HepG2 (cell line): ENCODE results near the gene VTN. TPM values are rescaled to one million over a fixed set of nuclear protein-coding genes. Genes with fewer than 3 reads are reported as not detected.
A peak's percentile ranks its signal among the peaks of the same experiment; 100 is the strongest.

Experiments used
- ATAC-seq: fragments of 200-7000 bp; cut with Tn5 transposase; 3 replicates; pipeline ENCODE4 v1.9.1; 2020; ENCODE audit warnings: mild to moderate bottlenecking, moderate library complexity
- BruUV-seq: library from RNA; stranded (reverse); fragments of 400-500 nt; replicated peaks from 2 replicates; lab custom pipeline; 2021; lab: Mats Ljungman, UMichigan
- CTCF ChIA-PET: fragments of 300-600 bp; formaldehyde crosslinking; extraction: SDS; loops from one replicate; lab custom pipeline; 2021; ENCODE audit warnings: low total read pairs, inconsistent platforms, low intra/inter-chr PET ratio; lab: Yijun Ruan, JAX
- POLR2A ChIA-PET: fragments of 350-600 bp; sonication (Branson Sonifier 250); formaldehyde crosslinking; loops from one replicate; lab custom pipeline; 2020; ENCODE audit warnings: antibody characterized with exemption, inconsistent platforms; lab: Yijun Ruan, JAX
- DNase-seq: peaks from one replicate; pipeline ENCODE4 v3.0.0-alpha.2; 2015; ENCODE audit warnings: low spot score
- FAIRE-seq: peaks from 3 replicates; lab custom pipeline; 2011; peaks lifted over from hg19 to GRCh38; lab: Jason Lieb, UNC
- H2AFZ ChIP-seq: one replicate; pipeline ENCODE4 v1.6.1; 2011; ENCODE audit warnings: low read length, inconsistent platforms
- H3K27ac ChIP-seq: fragments of 300-600 bp; 3 replicates; pipeline ENCODE4 v1.8.0; 2011; ENCODE audit warnings: mixed run types, mild to moderate bottlenecking, mixed read lengths, low read length, inconsistent platforms; ENCODE audit not compliant: insufficient read depth; ENCODE audit errors: extremely low read length
- H3K27me3 ChIP-seq, 2 experiments: fragments of 200-600 bp in 1 of 2; 2 replicates in 1 of 2; 3 replicates in 1 of 2; pipeline versions ENCODE4 v1.6.0 to v1.8.0; 2011; ENCODE audit warnings: low read length in 2 of 2, mild to moderate bottlenecking in 2 of 2, moderate library complexity in 2 of 2, inconsistent platforms in 1 of 2; ENCODE audit not compliant: insufficient read depth in 2 of 2, control insufficient read depth in 1 of 2
- H3K36me3 ChIP-seq, 2 experiments: fragments of 200-600 bp in 1 of 2; replicated peaks in 1 of 2; 2 replicates in 1 of 2; 3 replicates in 1 of 2; pipeline versions ENCODE4 v1.5.1 to v1.8.0; 2011; ENCODE audit warnings: low read length in 2 of 2, inconsistent platforms in 1 of 2; ENCODE audit not compliant: insufficient read depth in 2 of 2, control insufficient read depth in 1 of 2
- H3K4me1 ChIP-seq: 2 replicates; pipeline ENCODE4 v1.5.1; 2012; ENCODE audit warnings: low read length, inconsistent platforms; ENCODE audit not compliant: insufficient read depth
- H3K4me2 ChIP-seq: 2 replicates; pipeline ENCODE4 v1.6.0; 2011; ENCODE audit warnings: low read depth, low read length, inconsistent platforms
- H3K4me3 ChIP-seq, 3 experiments: fragments of 200-600 bp in 1 of 3; sonication (generic), shearing (Covaris generic) in 1 of 3; replicated peaks in 1 of 3; 2 replicates each; pipeline ENCODE4 v1.5.1; 2011 to 2016; ENCODE audit warnings: low read length in 3 of 3, inconsistent platforms in 2 of 3, low read depth in 2 of 3, mild to moderate bottlenecking in 2 of 3, control low read depth in 1 of 3, mixed read lengths in 1 of 3; ENCODE audit not compliant: insufficient read depth in 1 of 3
- H3K79me2 ChIP-seq: one replicate; pipeline ENCODE4 v1.6.1; 2011; ENCODE audit warnings: low read length, inconsistent platforms; ENCODE audit not compliant: insufficient read depth
- H3K9ac ChIP-seq: 2 replicates; pipeline ENCODE4 v1.6.0; 2011; ENCODE audit warnings: mild to moderate bottlenecking, low read depth, low read length, inconsistent platforms; ENCODE audit not compliant: insufficient read depth
- H3K9me3 ChIP-seq: 2 replicates; pipeline ENCODE4 v1.5.1; 2012; ENCODE audit warnings: mild to moderate bottlenecking, low read length
- H4K20me1 ChIP-seq: 2 replicates; pipeline ENCODE4 v1.6.0; 2011; ENCODE audit warnings: inconsistent platforms, mild to moderate bottlenecking, low read length, moderate library complexity; ENCODE audit not compliant: insufficient read depth
- AGO1 ChIP-seq: fragments of 200-400 bp; formaldehyde crosslinking; IDR thresholded peaks from 2 replicates; pipeline ENCODE4 v1.6.1; 2017; ENCODE audit warnings: mild to moderate bottlenecking, low read depth, low read length, moderate library complexity; ENCODE audit not compliant: poor library complexity, severe bottlenecking
- RBM22 ChIP-seq: fragments of 200-400 bp; formaldehyde crosslinking; optimal IDR thresholded peaks from 2 replicates; pipeline ENCODE3; 2017; ENCODE audit warnings: mild to moderate bottlenecking, low read length, moderate library complexity
- ZFP36 ChIP-seq: fragments of 150-350 bp; IDR thresholded peaks from 2 replicates; pipeline ENCODE4 v1.6.1; 2018; ENCODE audit warnings: borderline replicate concordance, low read length, low read depth; ENCODE audit not compliant: partially characterized antibody
- ZNF530 ChIP-seq: sonication (generic); formaldehyde crosslinking; IDR thresholded peaks from 2 replicates; pipeline ENCODE4 v1.5.0; 2020; ENCODE audit warnings: low read depth, mild to moderate bottlenecking, missing genetic modification reagents
- ZUFSP ChIP-seq: sonication (generic); formaldehyde crosslinking; IDR thresholded peaks from 2 replicates; pipeline ENCODE4 v1.9.0; 2021; ENCODE audit warnings: missing genetic modification reagents, mild to moderate bottlenecking, borderline replicate concordance
- WGBS: methylation state at CpG from one replicate; pipeline ENCODE4 v1.1.6; 2017; ENCODE audit warnings: low lambda C conversion rate; 5-methylcytosine and 5-hydroxymethylcytosine counted together
- in situ Hi-C: cut with HindIII; loops from 2 replicates; pipeline ENCODE4 v1.10.0; 2017; ENCODE audit warnings: low pct_unique_long_range_greater_than_20kb; ENCODE audit not compliant: extremely low pct_ligation_motif_present
- intact Hi-C: fragments of 100-400 bp; cut with micrococcal nuclease; formaldehyde crosslinking; loops from one replicate; pipeline ENCODE4 v1.10.0; 2022; ENCODE audit not compliant: unreplicated experiment
- polyA plus RNA-seq, 8 experiments: library from polyadenylated mRNA; depleted of rRNA in 3 of 8; stranded (reverse) in 7 of 8; unstranded in 1 of 8; fragments of >200 nt; fragmentation: Illumina TruSeq in 4 of 8; extraction: Trizol in 4 of 8; gene quantifications; 2 replicates each; pipeline versions ENCODE4 v1.2.1 to v1.2.3, GENCODE V29; 2011 to 2016; ENCODE audit warnings: low read depth in 4 of 8, missing spikeins in 1 of 8, mixed read lengths in 1 of 8; ENCODE audit not compliant: insufficient read depth in 1 of 8
- total RNA-seq, 5 experiments: library from RNA; depleted of rRNA; stranded (reverse); fragments of >200 nt; fragmentation: Illumina TruSeq; extraction: Trizol; gene quantifications; 2 replicates each; pipeline ENCODE4 v1.2.3, GENCODE V29; 2016; ENCODE audit warnings: low read depth in 1 of 5
- TF ChIP-seq, protein P1 (sequence below): sonication (generic); formaldehyde crosslinking; IDR thresholded peaks from 2 replicates; pipeline ENCODE4 v1.4.0; 2020; ENCODE audit warnings: mild to moderate bottlenecking, missing genetic modification reagents

The VTN gene
- total and polyA plus RNA-seq, 2 of the 13 experiments (the other 11 are each of a cell fraction or from before 2014, with no cell fraction given), result 108 to 131 TPM

DNA sequence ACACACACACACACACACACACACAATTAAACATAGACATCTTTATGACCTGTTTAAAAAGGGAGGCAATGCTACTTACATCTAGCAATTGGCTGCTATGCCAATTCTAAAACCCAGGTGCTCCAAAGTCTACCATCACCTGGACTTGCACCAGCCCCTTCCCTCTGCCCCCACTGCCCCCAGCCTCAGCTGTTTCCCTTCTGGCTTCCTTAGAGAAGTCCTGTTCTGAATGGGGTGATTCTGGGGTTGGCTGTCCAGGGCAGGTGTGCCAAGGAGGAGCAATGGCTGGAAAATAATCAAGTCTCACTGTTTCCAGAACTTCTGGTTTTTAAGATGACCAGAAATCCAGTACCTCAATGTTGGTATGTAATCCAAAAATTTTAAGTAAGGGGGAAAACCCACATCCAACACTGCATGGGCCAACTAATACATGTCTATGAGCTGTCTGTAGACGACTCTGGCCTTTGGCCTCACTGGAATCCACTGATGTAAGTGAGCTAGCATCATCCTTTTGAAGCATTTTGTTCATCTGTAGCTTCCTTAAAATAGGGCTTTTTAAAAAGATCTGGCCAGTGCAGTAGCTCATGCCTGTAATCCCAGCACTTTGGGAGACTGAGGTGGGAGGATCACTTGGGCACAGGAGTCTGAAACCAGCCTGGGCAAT lies 36.9 kb downstream of the VTN start (continued):
- TF ChIP-seq ZUFSP, result no peak
- TF ChIP-seq, protein P1, sequence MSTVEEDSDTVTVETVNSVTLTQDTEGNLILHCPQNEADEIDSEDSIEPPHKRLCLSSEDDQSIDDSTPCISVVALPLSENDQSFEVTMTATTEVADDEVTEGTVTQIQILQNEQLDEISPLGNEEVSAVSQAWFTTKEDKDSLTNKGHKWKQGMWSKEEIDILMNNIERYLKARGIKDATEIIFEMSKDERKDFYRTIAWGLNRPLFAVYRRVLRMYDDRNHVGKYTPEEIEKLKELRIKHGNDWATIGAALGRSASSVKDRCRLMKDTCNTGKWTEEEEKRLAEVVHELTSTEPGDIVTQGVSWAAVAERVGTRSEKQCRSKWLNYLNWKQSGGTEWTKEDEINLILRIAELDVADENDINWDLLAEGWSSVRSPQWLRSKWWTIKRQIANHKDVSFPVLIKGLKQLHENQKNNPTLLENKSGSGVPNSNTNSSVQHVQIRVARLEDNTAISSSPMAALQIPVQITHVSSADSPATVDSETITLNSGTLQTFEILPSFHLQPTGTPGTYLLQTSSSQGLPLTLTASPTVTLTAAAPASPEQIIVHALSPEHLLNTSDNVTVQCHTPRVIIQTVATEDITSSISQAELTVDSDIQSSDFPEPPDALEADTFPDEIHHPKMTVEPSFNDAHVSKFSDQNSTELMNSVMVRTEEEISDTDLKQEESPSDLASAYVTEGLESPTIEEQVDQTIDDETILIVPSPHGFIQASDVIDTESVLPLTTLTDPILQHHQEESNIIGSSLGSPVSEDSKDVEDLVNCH (CRISPR knock-in tag), result no peak
- TF ChIP-seq ZNF530 (CRISPR knock-in tag), result no peak
- TF ChIP-seq AGO1, result no peak

- in situ Hi-C loops (no loop called here), intact Hi-C loops (no loop called here)
- FAIRE-seq (no peak), ATAC-seq (no peak), DNase-seq (no peak)
- H3K9ac ChIP-seq, result no peak overlapping the region
- no TSS peak for BruUV-seq
- H4K20me1 ChIP-seq, result no peaks in the 10 kb centered on the region
- peaks cover 9 to 38% of the 10 kb centered on the region in 2 experiments for H3K36me3 ChIP-seq
- no peaks in the 10 kb centered on the region; a peak in 1 of 5 replicates for H3K27me3 ChIP-seq
- ChIA-PET CTCF (no interaction called here), POLR2A (no interaction called here)
- H3K79me2 ChIP-seq, result peaks cover 42% of the 10 kb centered on the region
- H3K4me1 ChIP-seq, result peaks cover 49% of the 10 kb centered on the region
- H2AFZ ChIP-seq, result no peak overlapping the region
- H3K27ac ChIP-seq, result no peak overlapping the region
- WGBS, result 91% methylated on average over 6 of the region's 6 CpGs
- no peak overlapping the region for H3K4me3 ChIP-seq
- TF ChIP-seq RBM22, result peak; percentile 39
- TF ChIP-seq ZFP36, result no peak
- H3K4me2 ChIP-seq, result no peak overlapping the region
- no peaks in the 10 kb centered on the region for H3K9me3 ChIP-seq
Observed at GRCh38 chr17:28331891-28332420, 38.2 kb downstream of the VTN start.
